ENCODE measurements around the gene PATJ.

PATJ gene

GRCh38 chr1:61741711-61742619, at the start of gene PATJ:
PATJ (plus strand) TSS chr1:61742480; CDS start chr1:61762893, 20,413 bp downstream.
- Histone ChIP-seq H3K4me3 (ENCODE audit: low read depth, low read length) (peak within 1 kb of the TSS; percentile 81), H3K9me3 (ENCODE audit: control insufficient read depth, insufficient read depth, low read depth, low read length) (no peaks in the 10 kb centered on the region), H3K36me3 (ENCODE audit: control insufficient read depth in 2 of 2, insufficient read depth in 1 of 2, low read length in 2 of 2) (no peaks in the 10 kb centered on the region), H3K27ac (ENCODE audit: extremely low read depth, low read depth, low read length) (peak within 1 kb of the TSS; percentile 92), H3K4me1 (ENCODE audit: control insufficient read depth, insufficient read depth, low read length) (peaks cover 6% of the 10 kb centered on the region)
- ChIA-PET CTCF (interaction anchor here (0.5 kb wide), 1 partner anchor 290 kb away, joined by 5 read pairs; no protein-coding TSS in a partner anchor), POLR2A (interaction anchor here (1.7 kb wide), 1 partner anchor 17 kb away, joined by 9 read pairs; the partner anchor contains the start of gene TM2D1)
- peak; percentile 76; the same call in 1 of the 2 replicates for TF ChIP-seq KLF8 (tag by site-specific recombination; IDR thresholded peaks at IDR 0.05)
- TF ChIP-seq, protein P1, sequence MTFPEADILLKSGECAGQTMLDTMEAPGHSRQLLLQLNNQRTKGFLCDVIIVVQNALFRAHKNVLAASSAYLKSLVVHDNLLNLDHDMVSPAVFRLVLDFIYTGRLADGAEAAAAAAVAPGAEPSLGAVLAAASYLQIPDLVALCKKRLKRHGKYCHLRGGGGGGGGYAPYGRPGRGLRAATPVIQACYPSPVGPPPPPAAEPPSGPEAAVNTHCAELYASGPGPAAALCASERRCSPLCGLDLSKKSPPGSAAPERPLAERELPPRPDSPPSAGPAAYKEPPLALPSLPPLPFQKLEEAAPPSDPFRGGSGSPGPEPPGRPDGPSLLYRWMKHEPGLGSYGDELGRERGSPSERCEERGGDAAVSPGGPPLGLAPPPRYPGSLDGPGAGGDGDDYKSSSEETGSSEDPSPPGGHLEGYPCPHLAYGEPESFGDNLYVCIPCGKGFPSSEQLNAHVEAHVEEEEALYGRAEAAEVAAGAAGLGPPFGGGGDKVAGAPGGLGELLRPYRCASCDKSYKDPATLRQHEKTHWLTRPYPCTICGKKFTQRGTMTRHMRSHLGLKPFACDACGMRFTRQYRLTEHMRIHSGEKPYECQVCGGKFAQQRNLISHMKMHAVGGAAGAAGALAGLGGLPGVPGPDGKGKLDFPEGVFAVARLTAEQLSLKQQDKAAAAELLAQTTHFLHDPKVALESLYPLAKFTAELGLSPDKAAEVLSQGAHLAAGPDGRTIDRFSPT (tag by site-specific recombination; IDR thresholded peaks at IDR 0.05): no peak
- no peak for TF ChIP-seq ZNF549 (tag by site-specific recombination; IDR thresholded peaks at IDR 0.05)
- no peak for TF ChIP-seq ZNF37A (tag by site-specific recombination; IDR thresholded peaks at IDR 0.05)
- no peak for TF ChIP-seq ZBTB1 (tag by site-specific recombination; IDR thresholded peaks at IDR 0.05)
- TF ChIP-seq PATZ1 (tag by site-specific recombination; IDR thresholded peaks at IDR 0.05): peak; percentile 76
- no peak for TF ChIP-seq ZNF121 (tag by site-specific recombination; IDR thresholded peaks at IDR 0.05)
- TF ChIP-seq ZNF132 (tag by site-specific recombination; IDR thresholded peaks at IDR 0.05; ENCODE audit: borderline replicate concordance): no peak
- 0 out of 2 replicates have a peak, but pooled peaks have one; percentile 34 for TF ChIP-seq SP7 (tag by site-specific recombination; IDR thresholded peaks at IDR 0.05)
- TF ChIP-seq ZFP41 (tag by site-specific recombination; IDR thresholded peaks at IDR 0.05; ENCODE audit: borderline replicate concordance): no peak
- TF ChIP-seq ZNF530 (tag by site-specific recombination; IDR thresholded peaks at IDR 0.05; ENCODE audit: low read depth): 0 out of 2 replicates have a peak, but pooled peaks have one; percentile 47
- TF ChIP-seq OSR2 (tag by site-specific recombination; IDR thresholded peaks at IDR 0.05): no peak; the same call in 1 of the 2 replicates
- TF ChIP-seq ZNF174 (tag by site-specific recombination; IDR thresholded peaks at IDR 0.05): no peak
- peak; percentile 46; the same call in 1 of the 2 replicates for TF ChIP-seq ZIC2 (tag by site-specific recombination; IDR thresholded peaks at IDR 0.05)
- TF ChIP-seq SP3 (tag by site-specific recombination; IDR thresholded peaks at IDR 0.05): peak; percentile 87
- TF ChIP-seq ZNF23 (tag by site-specific recombination; IDR thresholded peaks at IDR 0.05; ENCODE audit: borderline replicate concordance): no peak
- TF ChIP-seq BCL11A (tag by site-specific recombination; IDR thresholded peaks at IDR 0.05; ENCODE audit: low read depth): peak; percentile 15; the same call in 1 of the 2 replicates
- TF ChIP-seq KLF9 (tag by site-specific recombination; IDR thresholded peaks at IDR 0.05; ENCODE audit: low read depth): peak; percentile 67
- TF ChIP-seq ZNF335 (tag by site-specific recombination; conservative IDR thresholded peaks at IDR 0.05): peak; percentile 67
- TF ChIP-seq, protein P2, sequence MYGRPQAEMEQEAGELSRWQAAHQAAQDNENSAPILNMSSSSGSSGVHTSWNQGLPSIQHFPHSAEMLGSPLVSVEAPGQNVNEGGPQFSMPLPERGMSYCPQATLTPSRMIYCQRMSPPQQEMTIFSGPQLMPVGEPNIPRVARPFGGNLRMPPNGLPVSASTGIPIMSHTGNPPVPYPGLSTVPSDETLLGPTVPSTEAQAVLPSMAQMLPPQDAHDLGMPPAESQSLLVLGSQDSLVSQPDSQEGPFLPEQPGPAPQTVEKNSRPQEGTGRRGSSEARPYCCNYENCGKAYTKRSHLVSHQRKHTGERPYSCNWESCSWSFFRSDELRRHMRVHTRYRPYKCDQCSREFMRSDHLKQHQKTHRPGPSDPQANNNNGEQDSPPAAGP (tag by site-specific recombination; IDR thresholded peaks at IDR 0.05): peak; percentile 29; the same call in 1 of the 2 replicates
- TF ChIP-seq ZNF521 (tag by site-specific recombination; IDR thresholded peaks at IDR 0.05): no peak
- TF ChIP-seq PRDM10 (tag by site-specific recombination; IDR thresholded peaks at IDR 0.05): peak; percentile 73
- TF ChIP-seq KLF1 (tag by site-specific recombination; IDR thresholded peaks at IDR 0.05): peak; percentile 60
- peak; percentile 72; the same call in 1 of the 2 replicates for TF ChIP-seq ZNF792 (tag by site-specific recombination; IDR thresholded peaks at IDR 0.05)
- no peak for TF ChIP-seq ZNF394 (tag by site-specific recombination; IDR thresholded peaks at IDR 0.05; ENCODE audit: borderline replicate concordance)
- TF ChIP-seq IKZF3 (tag by site-specific recombination; IDR thresholded peaks at IDR 0.05): peak; percentile 70; the same call in 1 of the 2 replicates
- peak; percentile 82 for TF ChIP-seq GLIS2 (tag by site-specific recombination; IDR thresholded peaks at IDR 0.05)
- no peak for TF ChIP-seq ZNF670 (tag by site-specific recombination; IDR thresholded peaks at IDR 0.05; ENCODE audit: low read depth)
- TF ChIP-seq REPIN1 (tag by site-specific recombination; IDR thresholded peaks at IDR 0.05; ENCODE audit: low read depth): no peak
